SK-N-DZ (cell line): ENCODE results near the gene ADCK2.
A peak's percentile ranks its signal among the peaks of the same experiment; 100 is the strongest.
"Not testable (repeated sequence)": the region's sequence is repeated elsewhere in the genome, so short reads cannot be mapped to it uniquely, and the experiment has no call there.

Experiments
- DNase-seq: peaks from one replicate; pipeline ENCODE4 v3.0.0-alpha.2; 2015; ENCODE audit warnings: low spot score

The ADCK2 gene

GRCh38 chr7:140695381-140695780, 22.6 kb downstream of the ADCK2 start:
- DNase-seq = no peak

- peak; percentile 93 for DNase-seq
These were observed 23.4 kb downstream of the ADCK2 start for GRCh38 chr7:140696024-140696679.

- peak; percentile 93 for DNase-seq
These were observed 24.1 kb downstream of the ADCK2 start, which contains the start of gene NDUFB2 for GRCh38 chr7:140696680-140697446. Gene NDUFB2 (plus strand): TSS chr7:140696708. CDS start chr7:140696745, 37 bp downstream.

- no peak for DNase-seq
These were observed 24.9 kb downstream of the ADCK2 start for GRCh38 chr7:140697447-140698143.

- no peak for DNase-seq
These were observed 25.7 kb downstream of the ADCK2 start for GRCh38 chr7:140698477-140698876.

GRCh38 chr7:140702774-140703173, 30.0 kb downstream of the ADCK2 start:
- DNase-seq = no peak

GRCh38 chr7:140704205-140704604, 31.5 kb downstream of the ADCK2 start:
- no peak for DNase-seq

GRCh38 chr7:140707132-140707531, 34.4 kb downstream of the ADCK2 start:
- no peak for DNase-seq

GRCh38 chr7:140708764-140709163, 36.0 kb downstream of the ADCK2 start:
- not testable (repeated sequence) for DNase-seq

- DNase-seq = not testable (repeated sequence)
These were observed 39.6 kb downstream of the ADCK2 start for GRCh38 chr7:140712392-140712791.

- DNase-seq = no peak
These were observed 41.7 kb downstream of the ADCK2 start for GRCh38 chr7:140714331-140715040.

- no peak for DNase-seq
These were observed 47.0 kb downstream of the ADCK2 start for GRCh38 chr7:140719721-140720120.

GRCh38 chr7:140722254-140722653, 49.5 kb downstream of the ADCK2 start:
- DNase-seq = no peak

- no peak for DNase-seq
These were observed 50.3 kb downstream of the ADCK2 start for GRCh38 chr7:140723006-140723405.

GRCh38 chr7:140723574-140723973, 50.8 kb downstream of the ADCK2 start:
- DNase-seq = no peak

GRCh38 chr7:140724706-140725105, 52.0 kb downstream of the ADCK2 start:
- DNase-seq = no peak

GRCh38 chr7:140726281-140726680, 53.5 kb downstream of the ADCK2 start:
- no peak for DNase-seq

- no peak for DNase-seq
These were observed 59.7 kb downstream of the ADCK2 start for GRCh38 chr7:140732416-140732815.

- DNase-seq = no peak
These were observed 61.4 kb downstream of the ADCK2 start for GRCh38 chr7:140734096-140734495.

- DNase-seq = no peak
These were observed 62.0 kb downstream of the ADCK2 start for GRCh38 chr7:140734729-140735128.

GRCh38 chr7:140738280-140738679, 65.5 kb downstream of the ADCK2 start:
- no peak for DNase-seq

GRCh38 chr7:140743255-140743654, 70.5 kb downstream of the ADCK2 start:
- DNase-seq = not testable (repeated sequence)
